Epithelial cell of proximal tubule (primary cell): ENCODE results near the gene SLC12A9. TPM values are rescaled to one million over a fixed set of nuclear protein-coding genes. Genes with fewer than 3 reads are reported as not detected.

Experiments
- DNase-seq: peaks from one replicate; pipeline ENCODE4 v3.0.0-alpha.2; 2011; ENCODE audit warnings: low read depth
- H3K4me3 ChIP-seq: 2 replicates; pipeline ENCODE4 v1.5.1; 2011; ENCODE audit warnings: low read depth, mild to moderate bottlenecking, low read length
- CTCF ChIP-seq: conservative IDR thresholded peaks from 2 replicates; pipeline ENCODE4 v1.5.1; 2012; ENCODE audit warnings: low read depth, mild to moderate bottlenecking, low read length
- total RNA-seq: library from RNA; depleted of rRNA; stranded (reverse); fragments of >200 nt; gene quantifications from 2 replicates; pipeline ENCODE4 v1.2.3, GENCODE V29; 2015

Gene SLC12A9
- total RNA-seq, 1 donor from 2014 or later: 11.4 TPM

DNA sequence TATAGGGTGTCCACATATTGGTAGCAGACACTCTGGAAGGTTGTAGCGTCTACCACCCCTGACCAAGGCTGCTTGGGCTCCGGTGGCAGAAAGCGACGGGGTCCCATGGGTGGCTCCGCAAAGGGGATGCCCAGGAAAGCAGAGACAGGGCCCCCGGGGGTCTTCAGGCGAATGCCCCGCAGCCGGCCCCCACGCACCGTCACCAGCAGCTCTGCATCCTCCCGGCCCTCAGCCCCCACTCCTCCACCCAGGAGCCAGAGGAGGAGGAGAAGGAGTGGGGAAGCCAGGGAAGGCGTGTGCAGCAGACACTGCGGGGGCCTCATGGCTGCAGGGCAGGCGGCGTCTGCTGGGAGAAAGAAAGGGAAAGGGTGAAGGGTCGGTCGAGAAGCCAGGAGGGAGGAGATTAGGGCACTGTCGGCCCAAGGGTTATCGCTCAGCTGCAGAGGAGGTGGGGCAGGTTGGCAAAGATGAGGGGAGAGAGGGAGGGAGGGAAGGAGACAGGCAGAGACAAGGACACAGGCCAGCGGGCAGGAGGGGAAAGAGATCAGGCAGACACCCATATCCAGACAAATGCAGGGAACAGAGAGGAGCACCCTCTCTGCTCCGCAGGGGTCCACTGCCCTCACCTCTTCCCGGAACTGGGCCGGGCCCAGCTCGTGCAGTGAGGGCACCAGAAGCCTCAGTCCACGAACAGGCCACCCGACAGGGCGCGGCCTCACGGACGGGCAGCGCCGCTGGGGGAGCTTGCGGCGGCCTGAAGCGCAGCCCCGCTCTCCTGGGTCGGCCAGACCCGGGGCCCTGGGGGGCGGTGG is 41.6 kb downstream of the SLC12A9 start:
- TF ChIP-seq CTCF: no peak
- no peak for DNase-seq
- no peak overlapping the region for H3K4me3 ChIP-seq

GRCh38 chr7:100894860-100895700 is 42.6 kb downstream of the SLC12A9 start:
- H3K4me3 ChIP-seq: peak overlapping the region; percentile 45
- peak; percentile 75 for TF ChIP-seq CTCF
- DNase-seq: no peak

DNA sequence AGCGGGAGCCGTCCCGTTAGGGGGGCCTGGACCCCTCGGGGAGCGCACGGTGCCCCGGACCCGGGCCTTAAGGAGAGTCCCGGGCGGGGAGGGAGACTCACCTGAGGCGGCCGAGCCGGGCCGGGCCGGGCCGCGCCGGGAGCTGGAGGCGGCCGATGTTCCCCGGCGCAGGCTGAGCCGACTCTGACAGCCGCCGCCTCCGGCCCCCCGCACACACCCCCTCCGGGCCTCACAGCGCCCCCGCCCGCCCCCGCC is 43.1 kb downstream of the SLC12A9 start, which contains the start of gene ACHE:
Gene ACHE (minus strand): TSS at position 188 of the 255 bp plus-strand sequence. CDS start 1,656 bp downstream, outside the sequence.
- DNase-seq: no peak
- peak within 1 kb of the TSS; percentile 45 for H3K4me3 ChIP-seq
- TF ChIP-seq CTCF: no peak

- TF ChIP-seq CTCF: no peak
- DNase-seq: no peak
- no peak overlapping the region for H3K4me3 ChIP-seq
Measured at GRCh38 chr7:100895956-100896731, 43.6 kb downstream of the SLC12A9 start.

GRCh38 chr7:100896732-100897608 is 44.5 kb downstream of the SLC12A9 start:
- peak; percentile 71 for TF ChIP-seq CTCF
- no peak for DNase-seq
- peak overlapping the region; percentile 11 for H3K4me3 ChIP-seq
